Measurements from ENCODE around the gene TMEM200C.

DNA sequence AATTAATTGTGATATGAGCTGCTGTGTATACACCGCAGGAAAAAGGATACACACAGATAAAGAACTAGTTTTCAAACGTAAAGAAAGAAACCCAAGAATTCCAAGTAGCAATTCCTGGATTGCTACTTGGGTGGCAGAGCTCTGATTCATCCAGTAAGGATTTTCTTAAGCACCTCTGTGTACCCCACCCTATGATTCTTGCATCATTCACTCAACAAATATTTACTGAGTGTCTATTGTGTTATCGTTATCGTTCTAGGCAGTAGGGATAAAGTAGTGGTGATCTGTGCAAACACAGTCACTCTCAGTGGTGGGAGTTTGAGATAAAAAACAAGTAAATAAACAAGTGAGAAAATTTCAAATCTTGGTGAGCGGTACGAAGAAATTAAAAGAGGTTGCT lies 4.9 kb upstream of the TMEM200C start:
- TF ChIP-seq, protein P1, sequence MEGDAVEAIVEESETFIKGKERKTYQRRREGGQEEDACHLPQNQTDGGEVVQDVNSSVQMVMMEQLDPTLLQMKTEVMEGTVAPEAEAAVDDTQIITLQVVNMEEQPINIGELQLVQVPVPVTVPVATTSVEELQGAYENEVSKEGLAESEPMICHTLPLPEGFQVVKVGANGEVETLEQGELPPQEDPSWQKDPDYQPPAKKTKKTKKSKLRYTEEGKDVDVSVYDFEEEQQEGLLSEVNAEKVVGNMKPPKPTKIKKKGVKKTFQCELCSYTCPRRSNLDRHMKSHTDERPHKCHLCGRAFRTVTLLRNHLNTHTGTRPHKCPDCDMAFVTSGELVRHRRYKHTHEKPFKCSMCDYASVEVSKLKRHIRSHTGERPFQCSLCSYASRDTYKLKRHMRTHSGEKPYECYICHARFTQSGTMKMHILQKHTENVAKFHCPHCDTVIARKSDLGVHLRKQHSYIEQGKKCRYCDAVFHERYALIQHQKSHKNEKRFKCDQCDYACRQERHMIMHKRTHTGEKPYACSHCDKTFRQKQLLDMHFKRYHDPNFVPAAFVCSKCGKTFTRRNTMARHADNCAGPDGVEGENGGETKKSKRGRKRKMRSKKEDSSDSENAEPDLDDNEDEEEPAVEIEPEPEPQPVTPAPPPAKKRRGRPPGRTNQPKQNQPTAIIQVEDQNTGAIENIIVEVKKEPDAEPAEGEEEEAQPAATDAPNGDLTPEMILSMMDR (IDR thresholded peaks at IDR 0.05; ENCODE audit: low read depth, low read length, poor library complexity, severe bottlenecking), result no peak
- no peak for TF ChIP-seq EZH2phosphoT487 (IDR thresholded peaks at IDR 0.05; ENCODE audit: borderline replicate concordance, low read length)

Data from DOHH2 (cell line).